DOHH2 (cell line): ENCODE data around the gene PEX10.

ENCODE experiments used
- EZH2phosphoT487 ChIP-seq: fragments of 200-600 bp; sonication (generic); IDR thresholded peaks from 2 replicates; pipeline ENCODE4 v1.6.1; 2017; ENCODE audit warnings: borderline replicate concordance, mild to moderate bottlenecking, antibody characterized with exemption, low read length, moderate library complexity, mixed read lengths
- TF ChIP-seq, protein P1 (sequence below): fragments of 200-600 bp; sonication (generic); IDR thresholded peaks from one replicate; pipeline ENCODE4 v1.5.1; 2014; ENCODE audit warnings: antibody characterized with exemption, mild to moderate bottlenecking, low read depth, low read length; ENCODE audit not compliant: poor library complexity, severe bottlenecking

- TF ChIP-seq, protein P1, sequence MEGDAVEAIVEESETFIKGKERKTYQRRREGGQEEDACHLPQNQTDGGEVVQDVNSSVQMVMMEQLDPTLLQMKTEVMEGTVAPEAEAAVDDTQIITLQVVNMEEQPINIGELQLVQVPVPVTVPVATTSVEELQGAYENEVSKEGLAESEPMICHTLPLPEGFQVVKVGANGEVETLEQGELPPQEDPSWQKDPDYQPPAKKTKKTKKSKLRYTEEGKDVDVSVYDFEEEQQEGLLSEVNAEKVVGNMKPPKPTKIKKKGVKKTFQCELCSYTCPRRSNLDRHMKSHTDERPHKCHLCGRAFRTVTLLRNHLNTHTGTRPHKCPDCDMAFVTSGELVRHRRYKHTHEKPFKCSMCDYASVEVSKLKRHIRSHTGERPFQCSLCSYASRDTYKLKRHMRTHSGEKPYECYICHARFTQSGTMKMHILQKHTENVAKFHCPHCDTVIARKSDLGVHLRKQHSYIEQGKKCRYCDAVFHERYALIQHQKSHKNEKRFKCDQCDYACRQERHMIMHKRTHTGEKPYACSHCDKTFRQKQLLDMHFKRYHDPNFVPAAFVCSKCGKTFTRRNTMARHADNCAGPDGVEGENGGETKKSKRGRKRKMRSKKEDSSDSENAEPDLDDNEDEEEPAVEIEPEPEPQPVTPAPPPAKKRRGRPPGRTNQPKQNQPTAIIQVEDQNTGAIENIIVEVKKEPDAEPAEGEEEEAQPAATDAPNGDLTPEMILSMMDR: no peak
- TF ChIP-seq EZH2phosphoT487: no peak
Observed at GRCh38 chr1:2455757-2456156, 43.4 kb upstream of the PEX10 start.
